ACC112 (cell line): Measurements from ENCODE around the gene MAP4K2.

Experiments
- H2AFZ ChIP-seq: fragments of 200-600 bp; sonication (generic); one replicate; pipeline ENCODE4 v1.6.0; 2017; ENCODE audit warnings: antibody characterized with exemption, low read length; ENCODE audit not compliant: unreplicated experiment
- H3K27ac ChIP-seq: fragments of 200-600 bp; sonication (generic); 2 replicates; pipeline ENCODE4 v1.5.1; 2014; ENCODE audit warnings: low read depth, mild to moderate bottlenecking, antibody characterized with exemption, low read length, moderate library complexity
- H3K27me3 ChIP-seq: fragments of 200-600 bp; sonication (generic); 2 replicates; pipeline ENCODE4 v1.6.1; 2014; ENCODE audit warnings: mild to moderate bottlenecking, antibody characterized with exemption, low read length, moderate library complexity, mixed read lengths; ENCODE audit not compliant: insufficient read depth
- H3K36me3 ChIP-seq: fragments of 200-600 bp; sonication (generic); 2 replicates; pipeline ENCODE4 v1.6.1; 2016; ENCODE audit warnings: mild to moderate bottlenecking, antibody characterized with exemption, low read length, moderate library complexity, mixed read lengths; ENCODE audit not compliant: insufficient read depth
- H3K4me1 ChIP-seq: fragments of 200-600 bp; sonication (generic); one replicate; pipeline ENCODE4 v1.6.1; 2016; ENCODE audit warnings: low read length, mixed read lengths; ENCODE audit not compliant: insufficient read depth, unreplicated experiment, control insufficient read depth
- H3K4me3 ChIP-seq: fragments of 200-600 bp; sonication (generic); 2 replicates; pipeline ENCODE4 v1.5.1; 2014; ENCODE audit warnings: mild to moderate bottlenecking, low read depth, low read length
- H3K79me2 ChIP-seq: fragments of 200-600 bp; sonication (generic); one replicate; pipeline ENCODE4 v1.6.0; 2016; ENCODE audit warnings: low read length; ENCODE audit not compliant: control insufficient read depth, unreplicated experiment, insufficient read depth

MAP4K2 gene

GRCh38 chr11:64757549-64758329, 45.3 kb downstream of the MAP4K2 start:
- Histone ChIP-seq H2AFZ (no peak overlapping the region), H3K4me3 (no peak overlapping the region), H3K4me1 (peaks cover 4% of the 10 kb centered on the region)

DNA sequence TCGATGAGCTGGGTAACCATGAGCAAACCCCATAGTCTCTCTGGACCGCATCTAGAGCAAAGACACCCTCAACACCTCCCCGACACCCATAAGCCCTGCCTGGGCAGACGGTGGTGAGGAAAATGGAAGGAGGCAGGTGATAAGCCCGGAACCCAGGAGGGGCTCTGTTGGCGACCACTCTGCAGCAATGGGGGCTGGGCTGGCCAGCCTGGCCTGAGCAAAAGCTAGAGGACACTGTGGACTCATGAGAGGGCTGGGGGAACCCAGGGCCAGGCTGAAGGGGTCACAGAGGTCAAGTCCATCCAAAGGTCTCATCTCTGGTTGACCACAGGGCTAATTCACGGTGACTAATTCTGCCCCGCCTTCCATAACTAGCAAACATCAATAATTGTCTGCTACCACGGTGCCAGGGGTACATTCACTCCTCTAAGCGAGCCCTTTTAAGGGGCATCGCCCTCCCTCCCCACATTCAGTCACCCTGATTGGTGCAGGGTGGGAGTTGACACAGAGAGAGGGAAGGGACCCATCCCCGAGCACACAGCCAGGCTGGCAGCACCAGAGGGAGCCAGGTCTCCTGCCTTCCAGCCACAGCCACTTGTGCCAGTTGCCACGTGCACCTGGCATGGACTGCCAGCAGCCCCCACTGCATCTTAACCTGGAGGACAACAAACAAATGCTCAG, 47.2 kb downstream of the MAP4K2 start:
- Histone ChIP-seq H3K27me3 (no peaks in the 10 kb centered on the region), H3K79me2 (no peaks in the 10 kb centered on the region), H3K36me3 (no peaks in the 10 kb centered on the region), H3K4me3 (no peak overlapping the region), H2AFZ (no peak overlapping the region), H3K4me1 (peaks cover 4% of the 10 kb centered on the region), H3K27ac (no peak overlapping the region)

More at GRCh38 chr11:64757549-64758329, 45.3 kb downstream of the MAP4K2 start:
- Histone ChIP-seq H3K27ac (no peak overlapping the region), H3K36me3 (no peaks in the 10 kb centered on the region), H3K27me3 (no peaks in the 10 kb centered on the region), H3K79me2 (no peaks in the 10 kb centered on the region)

GRCh38 chr11:64754919-64755662, 47.9 kb downstream of the MAP4K2 start:
- H3K4me3 ChIP-seq, result no peak overlapping the region
- no peak overlapping the region for H2AFZ ChIP-seq
- peaks cover 4% of the 10 kb centered on the region for H3K4me1 ChIP-seq

DNA sequence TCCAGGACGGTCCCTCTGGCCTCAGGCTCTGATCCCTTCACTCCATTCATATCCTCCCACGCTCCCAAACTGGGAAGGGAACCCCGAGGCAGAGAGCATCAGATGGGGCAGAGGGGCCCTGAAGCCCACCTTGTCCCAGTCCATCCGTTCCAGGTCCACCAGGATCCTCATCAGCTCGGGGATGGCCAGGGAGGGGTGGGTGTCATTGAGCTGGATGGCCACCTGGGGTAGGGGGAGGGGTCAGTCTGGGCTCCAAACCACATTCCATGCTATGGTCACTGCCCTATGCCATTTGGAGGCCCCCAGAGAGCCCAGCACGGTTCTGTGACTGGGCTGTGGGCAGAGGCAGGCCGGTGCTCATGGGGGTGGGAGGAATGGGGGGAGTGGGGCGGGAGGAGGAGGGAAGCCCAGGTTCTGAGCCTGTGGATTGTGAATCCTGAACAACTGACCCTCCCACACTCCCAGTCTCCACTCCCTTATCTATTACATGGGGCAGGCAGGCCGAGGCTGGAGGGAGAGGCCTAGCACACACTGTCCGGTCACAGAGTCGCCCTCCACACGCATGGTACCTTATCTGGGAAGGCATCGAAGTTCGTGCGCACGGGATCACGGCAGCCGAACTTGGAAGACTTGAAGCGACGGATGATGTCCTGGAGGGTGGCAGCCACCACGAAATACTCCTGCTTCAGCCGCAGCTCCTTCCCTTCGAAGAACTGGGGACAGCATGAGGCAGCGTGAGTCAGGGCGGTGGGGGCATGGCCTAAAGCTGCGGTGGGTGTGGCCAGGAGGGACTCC, 48.7 kb downstream of the MAP4K2 start:
- Histone ChIP-seq H2AFZ (no peak overlapping the region), H3K36me3 (no peaks in the 10 kb centered on the region), H3K4me1 (no peaks in the 10 kb centered on the region), H3K27me3 (no peaks in the 10 kb centered on the region), H3K79me2 (no peaks in the 10 kb centered on the region), H3K27ac (no peak overlapping the region), H3K4me3 (no peak overlapping the region)

More at GRCh38 chr11:64754919-64755662, 47.9 kb downstream of the MAP4K2 start:
- no peaks in the 10 kb centered on the region for H3K27me3 ChIP-seq
- no peak overlapping the region for H3K27ac ChIP-seq
- H3K36me3 ChIP-seq, result no peaks in the 10 kb centered on the region
- H3K79me2 ChIP-seq, result no peaks in the 10 kb centered on the region

GRCh38 chr11:64753380-64754123, 49.5 kb downstream of the MAP4K2 start:
- no peaks in the 10 kb centered on the region for H3K36me3 ChIP-seq
- no peak overlapping the region for H3K4me3 ChIP-seq
- H3K4me1 ChIP-seq, result peaks cover 2% of the 10 kb centered on the region
- no peak overlapping the region for H2AFZ ChIP-seq
- no peaks in the 10 kb centered on the region for H3K27me3 ChIP-seq
- H3K27ac ChIP-seq, result no peak overlapping the region
- H3K79me2 ChIP-seq, result no peaks in the 10 kb centered on the region

DNA sequence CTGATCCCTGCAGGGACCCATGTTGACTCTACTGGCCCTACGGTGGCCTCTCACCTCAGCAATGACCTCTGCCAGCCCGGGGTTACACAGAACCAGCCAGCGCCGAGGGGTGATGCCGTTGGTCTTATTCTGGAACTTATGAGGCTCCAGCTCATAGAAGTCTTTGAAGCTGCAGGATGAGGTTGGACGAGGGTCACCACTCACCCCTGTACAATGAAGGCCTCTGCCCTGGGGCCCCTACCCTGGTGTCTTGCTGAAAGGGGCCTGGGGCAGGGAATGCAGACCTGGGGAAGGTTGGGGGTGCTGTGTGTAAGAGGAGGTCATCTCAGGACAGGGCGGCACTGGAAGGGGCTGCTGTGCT, 50.0 kb downstream of the MAP4K2 start:
- H3K27me3 ChIP-seq, result no peaks in the 10 kb centered on the region
- H3K4me1 ChIP-seq, result peaks cover 7% of the 10 kb centered on the region
- no peak overlapping the region for H3K27ac ChIP-seq
- H3K36me3 ChIP-seq, result no peaks in the 10 kb centered on the region
- H2AFZ ChIP-seq, result no peak overlapping the region
- H3K4me3 ChIP-seq, result no peak overlapping the region
- H3K79me2 ChIP-seq, result no peaks in the 10 kb centered on the region

GRCh38 chr11:64752175-64752970, 50.6 kb downstream of the MAP4K2 start:
- Histone ChIP-seq H3K4me3 (no peak overlapping the region), H3K27ac (no peak overlapping the region), H2AFZ (no peak overlapping the region), H3K4me1 (peaks cover 8% of the 10 kb centered on the region), H3K36me3 (no peaks in the 10 kb centered on the region), H3K79me2 (no peaks in the 10 kb centered on the region), H3K27me3 (no peaks in the 10 kb centered on the region)

DNA sequence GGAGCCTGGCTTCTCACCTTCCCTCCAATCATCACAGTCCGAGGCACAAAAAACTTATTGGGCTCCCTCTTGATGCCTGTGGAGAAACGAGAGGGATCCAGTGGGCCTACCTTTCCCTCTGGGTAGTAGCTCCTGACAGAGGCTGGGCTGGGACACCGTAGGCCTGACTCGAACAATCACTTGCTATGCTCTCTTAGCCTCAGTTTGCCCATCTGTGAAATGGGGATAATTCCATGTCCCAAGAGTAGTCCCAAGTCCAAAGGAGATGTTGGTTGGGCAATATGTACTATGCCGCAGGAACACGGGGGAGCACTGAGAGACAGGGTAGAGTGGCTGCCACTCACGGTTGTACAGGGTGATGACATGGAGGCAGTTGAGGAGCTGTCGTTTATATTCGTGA, 51.4 kb downstream of the MAP4K2 start:
- Histone ChIP-seq H3K27ac (no peak overlapping the region), H3K27me3 (no peaks in the 10 kb centered on the region), H3K4me1 (peaks cover 8% of the 10 kb centered on the region), H3K36me3 (no peaks in the 10 kb centered on the region), H3K79me2 (no peaks in the 10 kb centered on the region), H3K4me3 (no peak overlapping the region), H2AFZ (no peak overlapping the region)

- Histone ChIP-seq H3K4me3 (no peak overlapping the region), H3K27ac (no peak overlapping the region), H3K36me3 (no peaks in the 10 kb centered on the region), H3K27me3 (no peaks in the 10 kb centered on the region), H3K79me2 (no peaks in the 10 kb centered on the region), H2AFZ (no peak overlapping the region), H3K4me1 (peaks cover 8% of the 10 kb centered on the region)
Measured at GRCh38 chr11:64751136-64751535, 51.9 kb downstream of the MAP4K2 start.
